Tibial nerve (tissue), 4 donors: Measurements from ENCODE around the gene DCAF10. TPM values are rescaled to one million over a fixed set of nuclear protein-coding genes. Genes with fewer than 3 reads are reported as not detected.
"Not testable (repeated sequence)": the region's sequence is repeated elsewhere in the genome, so short reads cannot be mapped to it uniquely, and the experiment has no call there.

Experiments
- DNase-seq, 2 donors: peaks; one replicate each; pipeline ENCODE4 v3.0.0-alpha.2; 2019; ENCODE audit warnings: low spot score in 2 of 2
- H3K27ac ChIP-seq, 4 donors: fragments of 200-600 bp; sonication (generic) in 3 of 4; one replicate each; pipeline ENCODE4 v1.5.1; 2017 to 2019; ENCODE audit warnings: mild to moderate bottlenecking in 1 of 4
- H3K27me3 ChIP-seq, 2 donors: fragments of 200-600 bp; sonication (generic) in 1 of 2; one replicate each; pipeline versions ENCODE4 v1.5.1 to v1.6.0; 2017 to 2019
- H3K36me3 ChIP-seq, 3 donors: fragments of 200-600 bp; sonication (generic); one replicate each; pipeline ENCODE4 v1.5.1; 2018 to 2019
- H3K4me1 ChIP-seq, 4 donors: fragments of 200-600 bp; sonication (generic) in 3 of 4; one replicate each; pipeline ENCODE4 v1.5.1; 2017 to 2019
- H3K4me3 ChIP-seq, 4 donors: fragments of 200-600 bp; sonication (generic) in 3 of 4; one replicate each; pipeline ENCODE4 v1.5.1; 2017 to 2019; ENCODE audit warnings: mild to moderate bottlenecking in 1 of 4, moderate library complexity in 1 of 4
- H3K9me3 ChIP-seq, 4 donors: fragments of 200-600 bp; sonication (generic) in 3 of 4; one replicate each; pipeline ENCODE4 v1.5.1; 2017 to 2019
- EP300 ChIP-seq, 2 donors: sonication (generic); formaldehyde crosslinking; IDR thresholded peaks; one replicate each; pipeline ENCODE4 v1.6.1; 2017; ENCODE audit warnings: antibody characterized with exemption in 2 of 2, mild to moderate bottlenecking in 1 of 2
- POLR2A ChIP-seq, 2 donors: fragments of 450-650 bp; IDR thresholded peaks; one replicate each; pipeline ENCODE4 v1.6.1; 2017; ENCODE audit warnings: antibody characterized with exemption in 2 of 2, mild to moderate bottlenecking in 2 of 2, moderate library complexity in 2 of 2
- whole genome bisulfite sequencing, 2 donors: methylation state at CpG; one replicate each; pipeline ENCODE4 v1.1.5; 2018; 5-methylcytosine and 5-hydroxymethylcytosine counted together
- total RNA-seq, 4 donors: library from RNA; depleted of rRNA; stranded (reverse); fragments of >200 nt; gene quantifications; one replicate each; pipeline ENCODE4 v1.1.0, GENCODE V29; 2016
- TF ChIP-seq, protein P1 (sequence below), 5 experiments: fragments of 200-600 bp in 3 of 5; fragments of 450-650 bp in 2 of 5; sonication (generic) in 3 of 5; IDR thresholded peaks; one replicate each; pipeline ENCODE4 v1.5.1; 2016 to 2019; ENCODE audit warnings: antibody characterized with exemption in 5 of 5, mild to moderate bottlenecking in 3 of 5, moderate library complexity in 2 of 5

Gene DCAF10, protein sequence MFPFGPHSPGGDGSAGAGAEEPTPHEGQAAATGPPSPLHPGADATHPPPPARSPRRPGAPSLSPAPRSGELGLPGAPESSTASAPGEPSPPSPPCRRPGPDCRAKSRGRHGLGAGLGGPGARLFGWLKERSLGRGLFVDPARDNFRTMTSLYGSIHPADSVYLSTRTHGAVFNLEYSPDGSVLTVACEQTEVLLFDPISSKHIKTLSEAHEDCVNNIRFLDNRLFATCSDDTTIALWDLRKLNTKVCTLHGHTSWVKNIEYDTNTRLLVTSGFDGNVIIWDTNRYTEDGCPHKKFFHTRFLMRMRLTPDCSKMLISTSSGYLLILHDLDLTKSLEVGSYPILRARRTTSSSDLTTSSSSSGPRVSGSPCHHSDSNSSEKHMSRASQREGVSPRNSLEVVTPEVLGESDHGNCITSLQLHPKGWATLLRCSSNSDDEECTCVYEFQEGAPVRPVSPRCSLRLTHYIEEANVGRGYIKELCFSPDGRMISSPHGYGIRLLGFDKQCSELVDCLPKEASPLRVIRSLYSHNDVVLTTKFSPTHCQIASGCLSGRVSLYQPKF
- 10 to 100 TPM; 18.6 to 31.4 (median 21.5) TPM for total RNA-seq

DNA sequence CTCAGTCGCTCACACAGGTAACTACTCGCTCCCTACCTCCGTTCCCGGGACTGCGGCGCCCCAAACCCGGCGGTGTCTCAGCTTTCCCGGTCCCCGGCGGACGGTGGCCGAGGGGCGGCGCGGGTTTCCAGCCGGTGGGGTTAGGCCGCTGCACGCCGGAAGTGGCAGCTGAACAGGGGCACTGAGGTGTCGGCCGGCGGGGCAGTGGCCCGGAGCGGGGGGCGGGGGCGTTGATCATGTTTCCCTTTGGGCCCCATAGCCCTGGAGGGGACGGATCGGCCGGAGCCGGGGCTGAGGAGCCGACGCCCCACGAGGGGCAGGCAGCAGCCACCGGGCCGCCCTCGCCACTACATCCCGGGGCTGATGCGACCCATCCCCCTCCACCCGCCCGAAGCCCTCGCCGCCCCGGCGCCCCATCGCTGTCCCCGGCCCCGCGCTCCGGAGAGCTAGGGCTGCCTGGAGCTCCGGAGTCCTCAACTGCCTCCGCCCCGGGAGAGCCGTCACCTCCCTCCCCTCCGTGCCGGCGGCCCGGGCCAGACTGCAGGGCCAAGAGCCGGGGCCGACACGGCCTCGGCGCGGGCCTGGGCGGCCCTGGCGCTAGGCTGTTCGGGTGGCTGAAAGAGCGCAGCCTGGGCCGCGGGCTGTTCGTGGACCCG, at the start of gene DCAF10:
TSS of gene DCAF10 (plus strand) at position 167 of the 656 bp plus-strand sequence. CDS start at position 237, 70 bp downstream.
- Histone ChIP-seq H3K27ac (peak within 1 kb of the TSS; percentile 74 to 92 (median 90)), H3K4me1 (peaks cover 0 to 40% (median 23%) of the 10 kb centered on the region in 4 donors), H3K9me3 (no peaks in the 10 kb centered on the region), H3K36me3 (peaks cover 0 to 3% (median 0%) of the 10 kb centered on the region in 3 donors), H3K4me3 (peak within 1 kb of the TSS; percentile 60 to 93 (median 80)), H3K27me3 (no peaks in the 10 kb centered on the region)
- WGBS, 2 donors, result 0 to 1% methylated on average over 4 to 29 of the region's 72 CpGs
- TF ChIP-seq EP300 (IDR thresholded peaks at IDR 0.05) (peak in 1 of 2 donors; percentile 89), POLR2A (IDR thresholded peaks at IDR 0.05) (peak; percentile 33 to 41)
- TF ChIP-seq, protein P1, sequence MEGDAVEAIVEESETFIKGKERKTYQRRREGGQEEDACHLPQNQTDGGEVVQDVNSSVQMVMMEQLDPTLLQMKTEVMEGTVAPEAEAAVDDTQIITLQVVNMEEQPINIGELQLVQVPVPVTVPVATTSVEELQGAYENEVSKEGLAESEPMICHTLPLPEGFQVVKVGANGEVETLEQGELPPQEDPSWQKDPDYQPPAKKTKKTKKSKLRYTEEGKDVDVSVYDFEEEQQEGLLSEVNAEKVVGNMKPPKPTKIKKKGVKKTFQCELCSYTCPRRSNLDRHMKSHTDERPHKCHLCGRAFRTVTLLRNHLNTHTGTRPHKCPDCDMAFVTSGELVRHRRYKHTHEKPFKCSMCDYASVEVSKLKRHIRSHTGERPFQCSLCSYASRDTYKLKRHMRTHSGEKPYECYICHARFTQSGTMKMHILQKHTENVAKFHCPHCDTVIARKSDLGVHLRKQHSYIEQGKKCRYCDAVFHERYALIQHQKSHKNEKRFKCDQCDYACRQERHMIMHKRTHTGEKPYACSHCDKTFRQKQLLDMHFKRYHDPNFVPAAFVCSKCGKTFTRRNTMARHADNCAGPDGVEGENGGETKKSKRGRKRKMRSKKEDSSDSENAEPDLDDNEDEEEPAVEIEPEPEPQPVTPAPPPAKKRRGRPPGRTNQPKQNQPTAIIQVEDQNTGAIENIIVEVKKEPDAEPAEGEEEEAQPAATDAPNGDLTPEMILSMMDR (IDR thresholded peaks at IDR 0.05), result peak in 2 of 5 experiments; percentile 32 to 52
- peak; percentile 51 to 79 for DNase-seq

DNA sequence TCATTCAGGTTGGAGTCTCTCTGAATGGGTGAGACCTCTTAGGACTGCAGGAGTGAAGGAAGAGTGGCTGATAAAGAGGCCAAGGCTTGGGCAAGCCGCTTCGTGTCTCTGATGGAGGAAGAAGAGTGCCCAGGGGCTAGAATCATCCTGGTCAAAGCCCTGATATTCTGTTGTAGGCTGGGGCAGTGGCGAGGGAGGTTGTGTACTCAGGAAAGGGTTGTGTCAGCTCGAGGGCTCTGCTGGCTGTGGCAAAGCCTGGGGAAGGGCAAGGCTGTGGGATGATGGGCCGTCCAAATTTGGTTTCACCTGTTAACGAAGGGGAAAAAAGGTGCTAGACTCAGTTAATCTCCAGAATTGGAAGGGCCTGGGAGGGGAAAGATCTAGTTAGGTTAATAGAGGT, 49.4 kb upstream of the DCAF10 start:
- no peaks in the 10 kb centered on the region for H3K27me3 ChIP-seq
- no peak overlapping the region for H3K4me3 ChIP-seq
- no peak overlapping the region for H3K27ac ChIP-seq
- H3K9me3 ChIP-seq, result no peaks in the 10 kb centered on the region
- H3K36me3 ChIP-seq, result no peaks in the 10 kb centered on the region
- WGBS, 2 donors, result 81 to 82% methylated on average over 6 of the region's 6 CpGs
- peaks cover 0 to 17% (median 3%) of the 10 kb centered on the region in 4 donors for H3K4me1 ChIP-seq
- no peak for TF ChIP-seq EP300 (IDR thresholded peaks at IDR 0.05)
- TF ChIP-seq, protein P1 (IDR thresholded peaks at IDR 0.05), result no peak
- TF ChIP-seq POLR2A (IDR thresholded peaks at IDR 0.05), result no peak
- DNase-seq, result no peak

DNA sequence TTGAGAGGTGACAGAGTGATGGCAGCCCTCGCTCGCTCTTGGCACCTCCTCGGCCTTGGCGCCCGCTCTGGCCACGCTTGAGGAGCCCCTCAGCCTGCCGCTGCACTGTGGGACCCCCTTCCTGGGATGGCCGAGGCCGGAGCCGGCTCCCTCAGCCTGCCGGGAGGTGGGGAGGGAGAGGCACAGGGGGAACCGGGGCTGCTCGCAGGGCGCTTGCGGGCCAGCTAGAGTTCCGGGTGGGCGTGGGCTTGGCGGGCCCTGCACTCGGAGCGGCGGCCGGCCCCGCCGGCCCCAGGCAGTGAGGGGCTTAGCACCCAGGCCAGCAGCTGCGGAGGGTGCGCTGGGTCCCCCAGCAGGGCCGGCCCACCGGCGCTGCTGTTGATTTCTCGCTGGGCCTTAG, 48.9 kb upstream of the DCAF10 start:
- not testable (repeated sequence) for DNase-seq, H3K4me3 ChIP-seq, H3K27ac ChIP-seq, H3K9me3 ChIP-seq, H3K36me3 ChIP-seq, H3K27me3 ChIP-seq
- WGBS, 2 donors, result 93 to 96% methylated on average over 13 to 30 of the region's 30 CpGs
- peaks cover 0 to 17% (median 3%) of the 10 kb centered on the region in 4 donors for H3K4me1 ChIP-seq

DNA sequence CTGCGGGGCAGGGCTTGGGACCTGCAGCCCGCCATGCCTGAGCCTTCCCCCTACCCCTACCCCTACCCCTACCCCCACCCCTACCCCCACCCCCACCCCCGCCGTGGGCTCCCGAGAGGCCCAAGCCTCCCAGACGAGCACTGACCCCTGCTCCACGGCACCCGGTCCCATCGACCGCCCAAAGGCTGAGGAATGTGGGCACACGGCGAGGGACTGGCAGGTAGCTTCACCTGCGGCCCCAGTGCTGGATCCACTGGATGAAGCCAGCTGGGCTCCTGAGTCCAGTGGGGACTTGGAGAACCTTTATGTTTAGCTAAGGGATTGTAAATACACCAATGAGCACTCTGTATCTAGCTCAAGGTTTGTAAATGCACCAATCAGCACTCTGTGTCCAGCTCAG, 48.5 kb upstream of the DCAF10 start:
- not testable (repeated sequence) for H3K36me3 ChIP-seq, H3K27me3 ChIP-seq, DNase-seq, H3K4me3 ChIP-seq, H3K27ac ChIP-seq, H3K9me3 ChIP-seq
- WGBS, 2 donors, result 86 to 90% methylated on average over 12 to 13 of the region's 13 CpGs
- H3K4me1 ChIP-seq, result peaks cover 0 to 17% (median 3%) of the 10 kb centered on the region in 4 donors

DNA sequence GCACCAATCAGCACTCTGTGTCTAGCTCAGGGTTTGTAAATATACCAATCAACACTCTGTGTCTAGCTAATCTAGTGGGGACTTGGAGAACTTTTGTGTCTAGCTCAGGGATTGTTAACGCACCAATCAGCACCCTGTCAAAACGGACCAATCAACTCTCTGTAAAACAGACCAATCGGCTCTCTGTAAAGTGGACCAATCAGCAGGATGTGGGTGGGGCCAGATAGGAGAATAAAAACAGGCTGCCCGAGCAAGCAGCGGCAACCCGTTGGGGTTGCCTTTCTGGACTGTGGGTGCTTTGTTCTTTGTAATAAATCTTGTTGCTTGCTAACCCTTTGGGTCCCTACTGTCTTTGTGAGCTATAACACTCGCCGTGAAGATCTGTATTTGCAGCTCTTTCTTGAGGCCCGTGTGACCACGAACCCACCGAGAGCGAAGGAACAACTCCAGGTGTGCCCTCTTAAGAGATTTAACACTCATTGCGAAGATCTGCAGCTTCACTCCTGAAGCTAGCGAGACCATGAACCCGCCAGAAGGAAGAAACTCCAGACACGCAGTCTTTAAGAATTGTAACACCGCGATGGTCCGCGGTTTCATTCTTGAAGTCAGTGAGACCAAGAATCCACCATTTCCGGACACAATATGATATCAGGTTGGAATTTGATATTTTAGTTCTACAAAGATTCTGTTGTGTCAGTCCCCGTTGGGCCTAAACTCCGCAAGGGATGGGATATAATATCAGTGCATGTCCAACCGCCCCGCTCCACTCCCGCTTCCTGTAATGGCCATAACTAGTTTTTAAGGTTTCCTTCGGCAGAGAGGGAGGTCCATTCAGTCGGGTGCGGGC, 47.7 kb upstream of the DCAF10 start:
- H3K4me3 ChIP-seq, result peak overlapping the region; percentile 72 to 76 (median 73)
- peak overlapping the region in 3 of 4 donors; percentile 78 to 93 (median 80) for H3K27ac ChIP-seq
- WGBS, 2 donors, result 87 to 90% methylated on average over 29 of the region's 29 CpGs
- peaks cover 0 to 17% (median 3%) of the 10 kb centered on the region in 4 donors for H3K4me1 ChIP-seq
- TF ChIP-seq, protein P1 (IDR thresholded peaks at IDR 0.05), result no peak
- no peak for TF ChIP-seq POLR2A (IDR thresholded peaks at IDR 0.05)
- no peak for TF ChIP-seq EP300 (IDR thresholded peaks at IDR 0.05)
- H3K36me3 ChIP-seq, result peaks cover 0 to 4% (median 0%) of the 10 kb centered on the region in 3 donors
- DNase-seq, result no peak
- no peaks in the 10 kb centered on the region for H3K9me3 ChIP-seq
- no peaks in the 10 kb centered on the region for H3K27me3 ChIP-seq
